HepG2 (cell line): ENCODE measurements around the gene ODAPH.

Source experiments
- CREB1 ChIP-seq, 2 experiments: fragments of 450-650 bp in 1 of 2; IDR thresholded peaks; 2 replicates each; pipeline ENCODE4 v1.6.1; 2016 to 2017; ENCODE audit warnings: control low read depth in 1 of 2, mild to moderate bottlenecking in 1 of 2, missing compliant biosample characterization in 1 of 2, missing genetic modification characterization in 1 of 2
- PRDM10 ChIP-seq: sonication (generic); formaldehyde crosslinking; IDR thresholded peaks from 2 replicates; pipeline ENCODE4 v1.4.0; 2020; ENCODE audit warnings: low read depth, missing genetic modification reagents
- USF2 ChIP-seq, 2 experiments: sonication (generic) in 1 of 2; formaldehyde crosslinking in 1 of 2; IDR thresholded peaks; 2 replicates each; pipeline versions ENCODE4 v1.5.1 to v1.6.1; 2011 to 2020; ENCODE audit warnings: borderline replicate concordance in 1 of 2, low read depth in 1 of 2, low read length in 1 of 2, mild to moderate bottlenecking in 1 of 2, missing genetic modification reagents in 1 of 2, moderate library complexity in 1 of 2

- TF ChIP-seq USF2 (IDR thresholded peaks at IDR 0.05; ENCODE audit: low read depth, low read length) = no peak
- no peak for TF ChIP-seq USF2 (CRISPR knock-in tag; IDR thresholded peaks at IDR 0.05; ENCODE audit: borderline replicate concordance)
- TF ChIP-seq CREB1 (IDR thresholded peaks at IDR 0.05) = no peak
- no peak for TF ChIP-seq CREB1 (CRISPR knock-in tag; IDR thresholded peaks at IDR 0.05)
- TF ChIP-seq PRDM10 = no peak
Observed at GRCh38 chr4:75596061-75596460, 40.2 kb downstream of the ODAPH start.
